Suppressor macrophage treated with lipopolysaccharide for 1 hour (primary cell): ENCODE results near the gene KCNH2.
"Not testable (repeated sequence)": the region's sequence is repeated elsewhere in the genome, so short reads cannot be mapped to it uniquely, and the experiment has no call there.

ENCODE experiments used
- DNase-seq, 3 donors: peaks; one replicate each; pipeline ENCODE4 v3.0.0-alpha.2; 2020 to 2022

KCNH2 gene

GRCh38 chr7:150978126-150978789 is at the start of gene KCNH2:
Gene KCNH2 (minus strand): TSS chr7:150978321. CDS start chr7:150977913, 408 bp downstream.
- no peak for DNase-seq

GRCh38 chr7:151027728-151028130 is 49.6 kb upstream of the KCNH2 start:
- not testable (repeated sequence) for DNase-seq

- DNase-seq = not testable (repeated sequence)
Observed at GRCh38 chr7:151026771-151027727, 48.9 kb upstream of the KCNH2 start.

GRCh38 chr7:151025924-151026671 is 48.0 kb upstream of the KCNH2 start:
- DNase-seq = no peak

GRCh38 chr7:151024435-151025056 is 46.4 kb upstream of the KCNH2 start, which contains the start of gene ATG9B:
Gene ATG9B (minus strand): TSS chr7:151024494. CDS start chr7:151024423, 71 bp downstream.
- no peak for DNase-seq

GRCh38 chr7:151023232-151023631 is 45.1 kb upstream of the KCNH2 start:
- DNase-seq = no peak

- no peak for DNase-seq
Observed at GRCh38 chr7:151020231-151020630, 42.1 kb upstream of the KCNH2 start.

GRCh38 chr7:151019130-151019447 is 41.0 kb upstream of the KCNH2 start:
- DNase-seq = no peak

- peak in 1 of 3 donors; percentile 39 for DNase-seq
Observed at GRCh38 chr7:151018421-151019129, 40.5 kb upstream of the KCNH2 start.

GRCh38 chr7:151017953-151018420 is 39.9 kb upstream of the KCNH2 start:
- peak; percentile 64 to 82 (median 68) for DNase-seq

GRCh38 chr7:151017370-151017952 is 39.3 kb upstream of the KCNH2 start:
- DNase-seq = no peak

GRCh38 chr7:151016942-151017341 is 38.8 kb upstream of the KCNH2 start:
- no peak for DNase-seq

- DNase-seq = no peak
Observed at GRCh38 chr7:151016505-151016904, 38.4 kb upstream of the KCNH2 start.

GRCh38 chr7:151015967-151016366 is 37.8 kb upstream of the KCNH2 start:
- DNase-seq = no peak

- peak in 1 of 3 donors; percentile 19 for DNase-seq
Observed at GRCh38 chr7:151014950-151015349, 36.8 kb upstream of the KCNH2 start.

- DNase-seq = peak; percentile 66 to 76 (median 69)
Observed at GRCh38 chr7:151013733-151014497, 35.8 kb upstream of the KCNH2 start.

- no peak for DNase-seq
Observed at GRCh38 chr7:151013356-151013732, 35.2 kb upstream of the KCNH2 start.

GRCh38 chr7:151012911-151013347 is 34.8 kb upstream of the KCNH2 start:
- peak in 2 of 3 donors; percentile 59 to 65 for DNase-seq

GRCh38 chr7:151012031-151012692 is 34.0 kb upstream of the KCNH2 start:
- no peak for DNase-seq

GRCh38 chr7:151011616-151012015 is 33.5 kb upstream of the KCNH2 start:
- not testable (repeated sequence) for DNase-seq
